ENCODE results near the gene GSDME.
"Not testable (repeated sequence)": the region's sequence is repeated elsewhere in the genome, so short reads cannot be mapped to it uniquely, and the experiment has no call there.

Gene GSDME

GRCh38 chr7:24737281-24737680 lies 20.0 kb downstream of the GSDME start:
- TF ChIP-seq CTCF (IDR thresholded peaks at IDR 0.05; ENCODE audit: low read length, missing control alignments) = no peak
- no peak overlapping the region for H3K4me3 ChIP-seq (replicated peaks; ENCODE audit: low read depth, low read length)
- DNase-seq (ENCODE audit: low read depth) = peak; percentile 53

GRCh38 chr7:24735594-24735993 lies 21.7 kb downstream of the GSDME start:
- H3K4me3 ChIP-seq (replicated peaks; ENCODE audit: low read depth, low read length); DNase-seq (ENCODE audit: low read depth): not testable (repeated sequence)

- H3K4me3 ChIP-seq (replicated peaks; ENCODE audit: low read depth, low read length) = no peak overlapping the region
- TF ChIP-seq CTCF (IDR thresholded peaks at IDR 0.05; ENCODE audit: low read length, missing control alignments) = no peak
- DNase-seq (ENCODE audit: low read depth) = peak; percentile 39
Measured at GRCh38 chr7:24734306-24734705, 23.0 kb downstream of the GSDME start.

- no peak for DNase-seq (ENCODE audit: low read depth)
- H3K4me3 ChIP-seq (replicated peaks; ENCODE audit: low read depth, low read length) = no peak overlapping the region
- TF ChIP-seq CTCF (IDR thresholded peaks at IDR 0.05; ENCODE audit: low read length, missing control alignments) = no peak
Measured at GRCh38 chr7:24733414-24734060, 23.7 kb downstream of the GSDME start.

GRCh38 chr7:24732646-24733413 lies 24.4 kb downstream of the GSDME start:
- no peak overlapping the region for H3K4me3 ChIP-seq (replicated peaks; ENCODE audit: low read depth, low read length)
- TF ChIP-seq CTCF (IDR thresholded peaks at IDR 0.05; ENCODE audit: low read length, missing control alignments) = no peak
- DNase-seq (ENCODE audit: low read depth) = peak; percentile 69

- no peak for TF ChIP-seq CTCF (IDR thresholded peaks at IDR 0.05; ENCODE audit: low read length, missing control alignments)
Measured at GRCh38 chr7:24731313-24731712, 26.0 kb downstream of the GSDME start.

GRCh38 chr7:24730018-24730369 lies 27.3 kb downstream of the GSDME start:
- DNase-seq (ENCODE audit: low read depth) = no peak
- no peak overlapping the region for H3K4me3 ChIP-seq (replicated peaks; ENCODE audit: low read depth, low read length)
- no peak for TF ChIP-seq CTCF (IDR thresholded peaks at IDR 0.05; ENCODE audit: low read length, missing control alignments)

More at GRCh38 chr7:24731313-24731712, 26.0 kb downstream of the GSDME start:
- no peak overlapping the region for H3K4me3 ChIP-seq (replicated peaks; ENCODE audit: low read depth, low read length)
- no peak for DNase-seq (ENCODE audit: low read depth)
